CD4-positive, alpha-beta T cell treated with Interleukin-21 for 1 hour (primary cell): ENCODE measurements around the gene CGB8.
"Not testable (repeated sequence)": the region's sequence is repeated elsewhere in the genome, so short reads cannot be mapped to it uniquely, and the experiment has no call there.

Source experiments
- DNase-seq: peaks from one replicate; pipeline ENCODE4 v3.0.0-alpha.2; 2020

CGB8 gene

DNA sequence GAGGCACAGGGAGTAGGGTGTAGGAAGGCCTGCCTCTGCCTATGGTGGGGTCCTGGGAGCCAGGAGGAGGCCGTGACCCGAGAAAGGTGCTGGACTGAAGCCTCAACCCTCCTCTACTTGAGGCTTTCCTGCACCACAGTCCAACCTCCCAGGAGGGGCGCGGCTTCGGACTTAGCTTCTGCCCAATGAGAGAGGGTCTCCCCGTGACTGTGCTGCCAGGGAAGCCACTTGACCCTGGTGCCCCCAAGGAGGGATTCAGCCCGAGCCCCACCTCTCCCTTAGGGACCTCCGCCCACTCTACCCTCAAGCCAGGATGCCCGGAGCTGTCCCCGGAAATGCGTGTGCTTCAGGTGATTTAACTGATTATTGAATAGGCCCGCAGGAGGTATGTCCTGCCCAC lies at the start of gene CGB8:
CGB8 (minus strand) TSS at position 101 of the 400 bp plus-strand sequence. CDS start 372 bp downstream, outside the sequence.
- DNase-seq = not testable (repeated sequence)

DNA sequence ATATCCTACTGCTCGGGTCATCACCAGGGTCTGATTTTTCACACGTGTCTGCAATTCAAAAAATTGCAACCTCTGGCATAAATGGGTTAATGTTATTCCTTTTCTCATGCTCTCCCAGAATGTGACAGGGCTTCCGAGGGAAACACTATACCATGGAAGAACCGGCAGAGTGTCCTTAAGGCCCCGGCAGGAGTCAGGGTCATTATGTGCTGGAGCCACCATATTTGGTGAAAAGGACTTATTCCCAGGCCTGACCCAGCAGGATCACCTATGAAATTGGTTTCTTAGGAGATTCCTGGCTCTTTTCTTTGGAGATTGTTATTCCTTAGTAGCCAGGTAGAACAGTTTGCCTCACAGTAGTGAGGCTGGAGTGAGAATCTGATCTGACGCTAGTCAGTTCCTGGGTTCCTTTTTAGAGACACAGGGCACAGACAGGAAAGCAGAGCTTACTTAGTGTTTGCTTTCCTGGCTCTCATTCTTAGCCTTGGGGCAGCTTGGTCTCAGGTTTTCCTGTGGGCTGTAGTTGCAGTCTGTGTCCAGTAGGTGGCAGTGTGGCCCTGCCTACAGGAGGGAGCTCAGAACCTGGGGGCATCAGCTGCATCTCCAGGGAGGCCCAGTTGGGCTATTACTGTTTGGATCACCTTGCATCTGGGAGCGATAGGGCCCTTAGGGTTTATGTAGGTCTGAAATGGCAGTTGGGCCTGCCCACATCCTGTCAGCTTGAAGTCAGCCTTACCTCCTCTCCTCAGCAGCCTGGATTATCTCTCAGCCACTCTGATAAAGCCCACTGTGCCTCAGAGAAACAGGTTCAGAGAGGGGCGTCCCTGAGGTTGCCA lies 48.8 kb upstream of the CGB8 start:
- peak; percentile 84 for DNase-seq

DNA sequence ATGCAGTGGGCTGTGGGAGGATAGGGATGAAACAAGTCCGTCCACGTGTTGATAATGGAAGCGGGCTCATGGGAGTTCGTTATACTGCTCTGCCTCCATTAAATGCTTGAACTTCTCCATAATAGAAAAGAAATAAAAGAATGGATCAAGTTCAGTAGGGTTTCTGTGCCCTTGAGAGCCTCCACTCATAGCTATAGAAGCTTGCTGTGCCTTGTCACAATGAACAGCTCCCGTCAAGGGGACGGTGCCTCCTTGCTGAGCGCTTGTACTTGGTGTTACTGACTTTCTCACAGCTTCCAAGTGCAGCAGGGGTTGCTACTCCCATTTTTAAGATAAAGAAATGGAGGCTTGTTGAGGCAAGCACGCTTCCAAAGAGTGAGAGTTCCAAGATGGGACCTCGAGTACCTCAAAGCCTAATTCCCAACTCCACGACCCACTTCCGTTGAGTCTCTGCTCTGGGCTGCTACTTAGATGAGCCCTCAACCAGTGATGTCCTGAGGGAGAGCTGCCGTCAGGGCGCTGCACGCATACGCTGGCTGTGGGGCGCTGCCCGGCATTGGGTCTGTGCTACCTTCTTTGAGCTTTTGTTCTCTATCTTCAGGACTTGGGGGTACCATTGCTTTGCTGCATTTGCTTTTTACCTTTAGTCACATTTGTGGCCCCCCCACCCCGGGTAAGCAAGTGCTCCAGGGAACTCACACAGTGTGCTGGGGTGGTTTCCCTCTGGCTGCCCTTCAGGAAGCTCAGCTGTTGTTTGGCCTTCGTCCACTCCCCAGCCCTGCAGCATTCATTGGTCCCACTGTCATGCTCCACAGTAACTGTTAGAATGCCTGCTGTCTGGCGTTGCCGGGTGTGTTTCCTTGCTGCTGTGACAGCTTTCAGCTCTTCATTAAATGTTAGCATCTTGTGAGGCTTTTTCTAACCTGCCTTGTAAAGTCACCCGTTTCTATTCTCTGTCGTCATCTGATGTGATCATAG lies 45.9 kb upstream of the CGB8 start:
- no peak for DNase-seq

DNA sequence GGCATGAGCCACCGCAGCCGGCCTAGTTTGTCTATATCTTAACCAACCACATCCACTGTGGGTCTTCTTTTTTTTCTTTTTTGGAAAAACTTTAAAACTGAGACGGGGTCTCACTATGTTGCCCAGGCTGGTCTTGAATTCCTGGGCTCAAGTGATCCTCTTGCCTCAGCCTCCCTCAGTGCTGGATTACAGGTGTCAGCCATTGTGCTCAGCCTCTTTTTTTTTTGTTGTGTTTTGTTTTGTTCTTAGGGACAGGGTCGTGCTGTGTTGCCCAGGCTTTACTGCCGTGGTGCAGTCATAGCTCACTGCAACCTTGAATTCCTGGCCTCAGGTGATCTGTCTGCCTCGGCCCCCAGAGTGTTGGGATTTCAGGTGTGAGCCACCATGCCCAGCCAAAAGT lies 43.8 kb upstream of the CGB8 start:
- DNase-seq = no peak

DNA sequence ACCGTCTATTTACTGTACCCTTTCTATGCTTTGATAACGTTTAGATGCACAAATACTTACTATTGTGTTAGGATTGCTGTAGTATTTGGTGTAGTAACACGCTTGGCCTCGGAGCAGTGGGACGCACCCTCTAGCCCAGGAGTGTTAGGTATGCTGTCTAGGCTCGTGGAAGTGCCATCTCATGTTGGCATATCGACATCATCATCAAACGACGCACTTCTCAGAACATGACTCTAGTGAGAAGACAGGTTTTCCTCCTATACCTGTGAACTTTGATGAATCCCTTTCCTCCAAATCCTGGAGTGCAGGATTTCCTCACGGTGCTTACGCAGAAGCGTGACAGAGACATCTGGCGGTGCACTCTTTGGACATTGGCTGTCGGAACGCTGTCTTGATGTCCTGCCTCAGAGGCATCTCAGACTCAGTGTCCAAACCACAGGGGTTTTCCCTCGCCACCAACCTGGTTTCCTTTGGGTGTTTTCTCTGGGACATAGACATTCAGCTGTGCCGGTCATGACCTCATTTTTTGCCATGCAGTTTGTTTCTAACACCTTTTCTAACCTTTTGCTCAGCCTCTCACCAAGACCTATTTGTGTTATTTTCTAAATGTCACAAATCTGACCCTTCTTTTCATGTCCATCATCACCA lies 42.6 kb upstream of the CGB8 start:
- DNase-seq = no peak

DNA sequence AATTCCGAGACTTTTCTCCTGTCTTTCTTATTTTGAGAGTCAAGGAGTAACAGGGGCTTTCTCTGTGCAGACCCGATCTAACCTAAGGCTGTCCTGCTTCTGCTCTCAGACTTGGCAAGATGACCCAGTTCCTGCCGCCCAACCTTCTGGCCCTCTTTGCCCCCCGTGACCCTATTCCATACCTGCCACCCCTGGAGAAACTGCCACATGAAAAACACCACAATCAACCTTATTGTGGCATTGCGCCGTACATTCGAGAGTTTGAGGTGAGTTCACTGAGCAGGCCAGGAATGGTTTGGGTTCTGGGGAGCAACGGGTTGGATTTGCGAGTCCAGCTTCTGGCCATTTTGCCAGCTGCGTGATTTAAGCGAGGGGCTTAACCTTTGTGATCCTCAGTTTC lies 37.4 kb upstream of the CGB8 start:
- no peak for DNase-seq

DNA sequence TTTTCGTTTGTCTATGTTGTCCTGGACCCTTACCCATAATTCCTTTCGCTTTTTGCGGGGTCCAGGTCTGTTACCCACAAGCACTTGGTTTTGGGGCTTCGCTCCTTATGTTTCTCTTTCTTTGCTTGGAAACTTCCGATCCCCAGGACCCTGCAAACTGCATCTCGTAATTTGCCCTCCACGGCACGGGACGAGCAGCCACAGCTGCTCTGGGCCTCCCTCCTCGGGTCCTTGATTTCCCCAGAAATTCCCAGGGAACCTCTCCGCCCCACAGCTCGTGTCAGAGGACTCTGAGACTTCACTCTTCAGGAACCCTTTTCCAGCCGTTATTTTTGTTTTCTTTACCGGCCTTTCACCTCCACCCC lies 36.9 kb upstream of the CGB8 start:
- no peak for DNase-seq

DNA sequence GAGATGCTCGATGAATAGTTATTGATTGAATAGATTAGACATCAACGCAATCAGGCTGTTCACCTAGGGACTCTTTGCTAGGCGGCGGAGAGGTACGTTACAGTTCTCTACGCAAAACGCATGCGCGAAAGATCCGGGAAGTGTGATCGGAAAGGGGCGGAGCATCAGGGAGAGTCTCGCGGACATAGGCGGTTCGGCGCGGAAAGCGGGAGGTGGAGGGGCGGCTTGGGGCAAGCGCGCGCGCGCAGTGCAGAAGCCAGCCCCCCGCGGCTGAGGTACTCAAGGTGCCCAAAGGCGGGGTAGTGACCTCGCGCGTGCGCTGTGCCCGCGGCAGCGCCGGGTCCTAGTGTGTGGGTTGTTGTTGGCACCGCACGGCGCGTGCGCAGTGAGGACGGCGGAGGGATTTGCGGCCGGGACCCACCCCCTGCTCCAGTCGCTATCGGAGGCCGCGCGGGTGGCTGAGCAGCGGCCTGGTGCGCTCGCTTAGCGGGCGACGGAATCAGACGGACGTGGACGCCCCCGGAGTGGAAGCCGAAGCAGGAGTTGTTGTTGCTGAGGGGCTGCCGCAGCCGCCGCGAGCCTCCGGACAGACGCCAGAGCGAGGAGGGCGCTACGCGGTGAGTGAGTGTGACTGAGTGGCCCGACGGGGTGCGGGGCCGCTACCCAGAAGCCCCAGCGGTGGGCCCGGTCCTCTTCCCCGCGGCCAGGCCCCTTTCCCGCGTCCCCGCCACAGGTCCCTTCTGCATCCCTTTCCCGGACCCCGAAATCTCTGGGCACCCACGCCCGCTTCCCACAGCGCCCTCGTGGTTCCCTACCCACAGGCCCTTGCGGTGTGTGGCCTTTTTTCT lies 36.3 kb upstream of the CGB8 start, which contains the start of gene SNRNP70:
SNRNP70 (plus strand) TSS at position 432 of the 848 bp plus-strand sequence. CDS start 964 bp downstream, outside the sequence.
- peak; percentile 99 for DNase-seq

DNA sequence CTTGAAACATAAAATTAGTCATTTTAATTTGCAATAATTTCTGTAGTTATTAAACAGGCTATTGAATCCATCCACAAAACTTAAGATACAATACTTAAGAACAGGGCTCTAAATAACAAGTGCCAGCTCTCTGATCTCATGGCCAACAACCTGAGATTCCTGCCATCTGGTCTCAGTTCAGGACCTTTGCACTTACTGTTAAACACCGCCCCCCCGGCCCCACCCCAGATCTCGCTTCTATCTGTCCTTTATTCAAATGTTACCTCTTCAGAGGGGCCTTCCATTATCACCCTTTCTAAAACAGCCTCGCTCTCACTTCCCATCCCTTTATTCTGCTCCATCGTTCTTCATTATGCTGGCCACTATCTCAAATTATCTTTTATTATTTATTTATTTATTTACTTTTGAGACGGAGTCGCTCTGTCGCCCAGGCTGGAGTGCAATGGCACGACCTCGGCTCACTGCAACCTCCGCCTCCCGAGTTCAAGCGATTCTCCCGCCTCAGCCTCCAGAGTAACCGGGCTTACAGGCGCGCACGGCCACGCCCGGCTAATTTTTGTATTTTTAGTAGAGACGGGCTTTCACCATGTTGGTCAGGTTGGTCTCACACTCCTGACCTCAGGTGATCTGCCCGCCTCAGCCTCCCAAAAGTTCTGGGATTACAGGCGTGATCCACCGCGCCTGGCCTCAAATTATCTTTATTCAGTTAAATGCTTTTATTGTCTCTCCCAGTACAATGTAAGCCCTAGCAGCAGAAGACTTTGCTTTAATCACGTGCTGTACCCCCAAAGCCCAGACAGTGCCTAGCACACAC lies 35.5 kb upstream of the CGB8 start:
- no peak for DNase-seq

DNA sequence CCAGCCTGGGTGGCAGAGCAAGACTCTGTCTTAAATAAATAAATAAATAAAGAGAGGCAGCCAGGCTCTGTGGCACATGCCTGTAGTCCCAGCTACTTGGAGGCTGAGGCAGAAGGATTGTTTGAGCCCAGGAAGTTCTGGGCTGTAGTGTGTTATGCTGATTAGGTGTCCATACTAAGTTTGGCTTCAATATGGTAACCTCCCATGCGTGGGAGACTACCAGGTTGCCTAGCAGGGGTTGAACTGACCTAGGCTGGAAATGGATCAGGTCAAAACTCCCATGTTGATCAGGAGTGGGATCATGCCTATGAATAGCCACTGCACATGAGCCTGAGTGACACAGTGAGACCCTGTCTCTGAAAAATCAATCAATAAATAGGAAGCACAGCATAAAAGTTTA lies 32.4 kb upstream of the CGB8 start:
- no peak for DNase-seq

DNA sequence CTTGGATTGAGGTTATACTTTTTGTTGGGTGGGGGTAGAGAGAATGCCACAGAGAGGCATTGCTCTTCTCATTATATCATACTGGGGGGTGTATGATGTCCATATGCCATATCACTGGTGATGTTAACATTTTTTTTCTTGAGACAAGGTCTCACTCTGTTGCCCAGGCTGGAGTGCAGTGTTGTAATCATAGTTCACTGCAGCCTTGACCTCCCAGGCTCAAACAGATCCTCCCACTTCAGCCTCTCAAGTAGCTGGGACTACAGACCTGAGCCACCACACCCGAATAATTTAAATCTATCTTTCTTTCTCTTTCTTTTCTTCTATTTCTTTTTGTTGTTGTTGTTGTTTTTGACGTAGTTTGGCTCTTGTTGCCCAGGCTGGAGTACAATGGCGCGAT lies 31.5 kb upstream of the CGB8 start:
- DNase-seq = no peak

DNA sequence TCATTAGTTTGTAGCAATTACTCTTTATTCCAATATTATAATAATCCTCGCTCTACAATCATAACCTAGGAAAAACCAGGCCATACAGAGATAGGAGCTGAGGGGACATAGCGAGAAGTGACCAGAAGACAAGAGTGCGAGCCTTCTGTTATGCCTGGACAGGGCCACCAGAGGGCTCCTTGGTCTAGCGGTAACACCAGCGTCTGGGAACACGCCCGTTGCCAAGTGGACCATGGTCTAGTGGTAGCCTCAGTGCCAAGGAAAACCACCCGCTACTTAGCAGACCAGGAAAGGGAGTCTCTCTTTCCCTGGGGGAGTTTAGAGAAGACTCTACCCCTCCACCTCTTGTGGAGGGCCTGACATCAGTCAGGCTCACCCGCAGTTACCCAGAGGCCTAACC lies 26.0 kb upstream of the CGB8 start:
- DNase-seq = peak; percentile 25

DNA sequence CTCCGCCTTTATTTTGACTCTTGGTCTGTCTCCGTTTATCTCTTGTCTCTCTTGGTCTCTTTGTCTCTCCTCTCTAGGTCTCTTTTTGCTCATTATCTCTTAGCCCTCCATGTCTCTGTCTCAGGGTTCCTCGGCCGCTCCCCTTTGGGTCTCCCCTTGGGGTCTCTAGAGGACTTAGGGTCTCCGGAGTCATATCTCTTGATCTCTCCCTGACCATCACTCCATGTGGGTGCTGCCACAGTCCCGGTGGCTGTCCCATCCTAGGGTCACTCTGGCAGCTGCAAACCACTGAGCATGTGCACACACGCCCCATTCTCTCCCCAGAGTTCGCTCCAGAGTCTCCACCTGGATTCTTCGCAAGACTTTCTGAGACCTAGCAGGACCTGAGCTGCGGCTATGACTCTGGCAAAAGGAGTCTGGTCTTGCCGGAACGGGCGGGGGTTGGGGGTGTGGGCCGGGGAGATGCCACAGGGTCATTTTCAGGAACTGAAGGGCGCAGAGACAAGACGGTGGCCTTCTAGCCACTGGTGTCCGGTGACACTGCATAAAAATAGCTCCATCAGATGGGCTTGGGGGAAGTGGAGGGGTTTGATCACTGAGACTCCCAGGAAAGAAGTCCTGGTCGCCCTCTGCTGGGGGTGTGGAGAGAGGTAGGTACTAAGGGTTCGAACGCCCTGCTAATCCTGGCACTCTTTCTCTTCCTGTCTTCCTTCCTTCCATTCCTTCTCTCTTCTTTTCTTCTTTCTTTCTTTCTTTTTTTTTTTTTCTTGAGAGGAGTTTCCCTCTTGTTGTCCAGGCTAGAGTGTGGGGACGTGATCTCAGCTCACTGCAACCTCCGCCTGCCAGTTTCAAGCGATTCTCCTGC lies 24.8 kb upstream of the CGB8 start:
- no peak for DNase-seq

DNA sequence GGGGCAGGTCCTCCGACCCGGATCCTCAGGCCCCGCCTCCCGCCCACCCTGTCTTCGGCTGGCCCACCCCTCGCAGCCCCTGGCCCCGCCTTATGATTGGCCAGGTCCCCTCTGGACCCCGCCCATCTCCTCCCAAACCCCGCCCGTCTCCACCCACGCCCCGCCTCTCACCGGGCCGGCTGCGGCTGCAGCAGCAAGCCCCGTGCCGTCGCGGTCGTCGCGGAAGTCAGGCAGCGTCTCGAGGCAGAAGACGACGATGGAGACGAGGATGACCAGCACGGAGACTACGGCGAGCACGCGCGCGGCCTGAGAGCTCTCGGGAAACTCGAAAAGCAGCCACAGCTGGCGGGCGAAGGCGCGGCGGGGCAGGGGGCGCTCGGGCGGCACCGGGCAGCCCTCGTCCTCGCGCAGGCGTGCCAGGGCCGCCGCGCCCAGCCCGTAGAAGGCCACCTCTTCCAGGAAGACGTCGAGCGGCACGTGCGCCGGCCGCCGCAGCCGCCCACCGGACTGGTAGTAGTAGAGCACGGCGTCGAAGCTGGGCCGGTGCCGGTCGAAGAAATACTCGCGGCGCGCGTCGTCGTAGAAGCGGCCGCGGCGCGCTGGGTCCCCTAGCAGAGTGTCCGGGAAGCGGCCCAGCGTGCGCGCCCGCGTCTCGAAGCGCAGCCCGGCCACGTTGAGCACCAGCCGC lies 23.1 kb upstream of the CGB8 start:
- peak; percentile 22 for DNase-seq

DNA sequence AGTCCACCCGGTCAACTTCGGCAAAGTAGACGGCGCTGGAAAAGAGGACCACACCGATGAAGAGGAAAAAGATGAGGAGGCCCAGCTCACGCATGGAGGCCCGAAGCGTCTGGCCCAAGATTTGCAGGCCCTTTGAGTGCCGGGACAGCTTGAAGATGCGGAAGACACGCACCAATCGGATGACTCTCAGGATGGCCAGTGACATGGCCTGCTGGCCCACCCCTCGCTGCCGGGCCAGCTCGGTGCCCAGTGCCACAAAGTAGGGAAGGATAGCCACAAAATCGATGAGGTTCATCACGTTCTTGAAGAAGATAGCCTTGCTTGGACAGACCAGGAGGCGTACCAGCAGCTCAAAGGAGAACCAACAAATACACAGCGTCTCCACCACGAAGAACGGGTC lies 21.5 kb upstream of the CGB8 start:
- no peak for DNase-seq

DNA sequence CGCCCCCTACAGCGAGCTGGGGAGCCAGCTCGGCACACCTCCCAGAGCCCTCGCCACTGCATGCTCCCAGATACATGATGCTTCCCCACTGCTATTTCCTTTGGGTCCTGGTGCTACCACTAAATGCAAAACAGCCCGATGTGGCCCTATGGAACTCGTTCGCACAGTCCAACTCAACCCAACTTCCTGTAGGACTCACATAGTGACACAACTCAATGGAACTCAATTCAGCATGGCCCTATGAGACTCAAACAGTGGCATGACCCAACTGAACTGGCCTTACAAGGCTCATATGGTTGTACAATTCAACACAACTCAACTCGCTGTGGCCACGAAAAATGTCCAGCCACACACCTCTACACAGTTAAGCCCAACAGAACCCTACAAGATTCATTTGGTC lies 20.1 kb upstream of the CGB8 start:
- DNase-seq = no peak

DNA sequence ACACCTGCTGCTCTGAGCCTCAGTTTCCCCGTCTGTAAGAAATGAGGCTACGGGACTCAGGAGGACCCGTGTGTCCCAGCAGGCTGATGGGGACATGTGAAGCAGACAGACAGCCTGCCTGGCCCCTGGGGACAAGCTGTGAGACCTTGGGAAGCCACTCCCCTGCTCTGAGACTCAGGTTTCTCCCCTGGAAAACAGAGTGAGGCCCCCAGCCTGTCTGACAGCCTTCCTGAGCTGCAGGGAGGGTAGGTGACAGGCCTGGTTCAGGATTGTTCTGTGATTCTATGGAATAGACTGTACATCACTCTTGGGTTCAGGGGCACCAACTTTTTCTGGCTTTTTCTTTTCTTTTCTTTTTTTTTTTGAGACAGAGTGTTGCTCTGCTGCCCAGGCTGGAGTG lies 18.6 kb upstream of the CGB8 start:
- DNase-seq = no peak

DNA sequence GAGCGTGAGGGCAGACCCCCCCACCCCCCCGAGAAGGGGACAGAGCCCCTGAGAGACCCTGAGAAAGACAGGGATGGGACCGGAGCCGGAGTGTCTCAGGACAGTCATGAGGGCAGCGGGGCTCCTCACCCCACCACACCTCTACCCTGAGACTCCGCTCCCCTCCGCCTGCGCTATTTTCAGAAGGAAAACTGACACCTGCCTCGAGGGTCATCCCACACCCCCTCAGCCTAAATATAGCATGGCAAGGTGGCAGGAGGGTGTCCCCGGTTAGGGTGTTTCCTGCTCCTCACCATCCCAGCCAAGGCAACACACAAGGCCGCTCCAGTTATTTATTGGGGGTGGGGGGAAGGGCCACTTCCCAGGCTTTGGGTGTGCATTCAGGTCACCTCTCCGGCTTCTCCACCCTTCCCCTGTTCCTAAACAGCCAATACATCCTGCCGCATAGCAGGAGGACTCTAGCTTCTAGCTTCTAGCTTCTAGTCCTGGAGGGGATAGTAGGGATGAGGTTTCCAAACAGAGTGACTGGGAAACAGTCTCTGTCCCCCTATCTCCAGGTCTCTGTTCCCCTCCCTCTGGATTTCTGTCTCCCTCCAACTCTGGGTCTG lies 17.1 kb upstream of the CGB8 start:
- DNase-seq = no peak
